C4-2B (cell line): Measurements from ENCODE around the gene CUL7.

Source experiments
- CTCF ChIP-seq: fragments of 450-650 bp; conservative IDR thresholded peaks from 2 replicates; pipeline ENCODE4 v1.5.1; 2017; ENCODE audit warnings: mild to moderate bottlenecking
- ZFX ChIP-seq: fragments of 450-650 bp; IDR thresholded peaks from 2 replicates; pipeline ENCODE4 v1.6.1; 2017

DNA sequence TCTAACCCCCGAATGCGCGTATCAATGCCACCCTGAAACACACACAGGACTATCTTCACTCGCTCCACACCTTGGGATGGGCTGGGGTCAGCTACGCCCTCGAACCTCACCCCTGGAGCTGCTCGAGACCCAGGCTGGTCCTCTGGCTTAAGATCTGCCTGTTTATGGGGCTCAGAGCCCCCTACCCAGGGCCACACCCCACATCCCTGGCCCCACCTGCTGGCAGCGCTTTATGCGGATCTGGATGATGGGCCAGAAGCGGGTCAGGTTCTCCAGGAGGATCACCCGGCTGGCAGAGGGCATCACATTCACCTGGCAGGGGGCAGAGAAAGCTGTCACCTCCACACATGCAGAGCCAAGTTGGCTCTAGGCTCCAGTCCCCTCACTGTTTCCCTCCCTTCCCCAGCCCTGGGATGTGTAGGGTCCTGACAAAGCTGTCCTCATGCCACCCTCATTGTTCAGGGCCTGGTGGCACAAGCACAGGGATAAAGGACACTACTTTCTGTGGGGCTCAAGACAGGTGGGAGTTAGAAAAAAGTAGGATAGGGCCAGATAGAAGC is 8.2 kb downstream of the CUL7 start:
- no peak for TF ChIP-seq CTCF
- no peak for TF ChIP-seq ZFX
